ENCODE data around the gene FOXRED2. TPM values are rescaled to one million over a fixed set of nuclear protein-coding genes. Genes with fewer than 3 reads are reported as not detected.

The FOXRED2 gene
- total RNA-seq, 8 experiments from 2014 or later: 2.5 to 20.7 (median 11.1) TPM

DNA sequence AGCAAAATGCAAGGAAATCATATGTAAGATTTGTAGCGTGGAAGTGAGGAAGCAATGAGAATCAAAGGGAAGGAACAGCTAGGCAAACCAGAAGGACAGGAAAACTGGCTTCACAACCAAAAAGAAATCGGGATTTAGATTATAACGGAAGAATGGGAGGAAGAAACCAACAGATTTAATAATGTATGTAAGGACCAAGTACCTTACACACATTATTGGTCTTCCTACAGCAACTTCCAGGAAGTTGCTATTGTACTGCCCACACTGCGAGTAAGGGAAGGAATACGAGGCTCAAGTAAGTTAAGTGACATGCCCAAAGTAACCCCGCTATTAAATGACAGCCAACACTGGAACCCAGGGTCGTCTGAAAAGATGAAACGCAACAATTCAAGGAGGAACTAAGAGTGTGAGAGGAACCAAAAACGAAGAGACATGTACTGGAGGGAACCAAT is 25.9 kb downstream of the FOXRED2 start:
- peak in 1 of 8 experiments; percentile 2 for ATAC-seq (replicated peaks in 6 of 8)
- peaks cover 13 to 14% of the 10 kb centered on the region in 2 donors for H3K4me1 ChIP-seq (replicated peaks in 1 of 2)
- in situ Hi-C loops (cut with MboI; ENCODE audit: low pct_unique_long_range_greater_than_20kb in 2 of 9, low sequenced_read_pairs in 9 of 9, unreplicated experiment in 9 of 9): no loop called here
- peak overlapping the region; percentile 98 to 100 for H3K27ac ChIP-seq
- peak overlapping the region; percentile 65 to 92 (median 86) for H3K4me3 ChIP-seq
- WGBS, 10 experiments: 0 to 27% (median 7%) methylated on average over 2 to 8 of the region's 9 CpGs

GRCh38 chr22:36478966-36479365 is 27.9 kb downstream of the FOXRED2 start:
- Histone ChIP-seq H3K27ac (no peak overlapping the region), H3K4me1 (replicated peaks in 1 of 2) (peaks cover 13 to 14% of the 10 kb centered on the region in 2 donors), H3K4me3 (no peak overlapping the region)
- ATAC-seq (replicated peaks in 6 of 8): no peak
- in situ Hi-C loops (cut with MboI; ENCODE audit: low pct_unique_long_range_greater_than_20kb in 2 of 9, low sequenced_read_pairs in 9 of 9, unreplicated experiment in 9 of 9): loop anchor here in 3 of 9 experiments (5.0 to 10.0 kb wide), 2 partner anchors 174 to 177 kb away; no protein-coding TSS in a partner anchor
- 89 to 100% (median 100%) methylated on average over 1 to 3 of the region's 4 CpGs; no CpG with 5 or more reads in 3 of the 10 experiments for WGBS, 10 experiments

- in situ Hi-C loops (cut with MboI; ENCODE audit: low pct_unique_long_range_greater_than_20kb in 2 of 9, low sequenced_read_pairs in 9 of 9, unreplicated experiment in 9 of 9): loop anchor here in 3 of 9 experiments (5.0 to 10.0 kb wide), 2 partner anchors 171 to 173 kb away; no protein-coding TSS in a partner anchor
- Histone ChIP-seq H3K4me1 (replicated peaks in 1 of 2) (peaks cover 2 to 3% of the 10 kb centered on the region in 2 donors), H3K27ac (no peak overlapping the region), H3K4me3 (no peak overlapping the region)
- 87 to 100% (median 93%) methylated on average over 1 to 6 of the region's 6 CpGs; no CpG with 5 or more reads in 2 of the 10 experiments for WGBS, 10 experiments
- ATAC-seq (replicated peaks in 6 of 8): no peak
Observed at GRCh38 chr22:36475341-36475740, 31.5 kb downstream of the FOXRED2 start.

DNA sequence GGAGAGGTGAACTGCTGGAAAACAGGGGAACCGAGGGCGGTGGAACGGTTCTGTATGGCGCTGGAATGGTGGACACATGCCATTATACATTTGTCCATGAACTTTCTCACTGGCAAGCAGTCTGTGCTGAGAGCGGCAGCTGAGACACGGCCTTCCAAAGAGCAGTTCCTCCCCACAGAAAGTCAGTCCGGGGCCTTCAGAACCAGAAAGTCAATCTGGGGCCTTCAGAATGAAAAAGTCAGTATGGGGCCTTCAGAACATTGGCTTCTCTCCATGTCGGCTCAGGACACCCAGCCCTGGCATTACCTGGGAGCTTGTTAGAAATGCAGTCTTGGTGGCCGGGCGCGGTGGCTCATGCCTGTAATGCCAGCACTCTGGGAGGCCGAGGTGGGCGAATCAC is 34.2 kb downstream of the FOXRED2 start:
- ATAC-seq (replicated peaks in 6 of 8): no peak
- H3K27ac ChIP-seq: no peak overlapping the region
- H3K4me3 ChIP-seq: no peak overlapping the region
- WGBS, 10 experiments: 40 to 100% (median 82%) methylated on average over 1 to 9 of the region's 13 CpGs; no CpG with 5 or more reads in 2 of the 10 experiments
- in situ Hi-C loops (cut with MboI; ENCODE audit: low pct_unique_long_range_greater_than_20kb in 2 of 9, low sequenced_read_pairs in 9 of 9, unreplicated experiment in 9 of 9): loop anchor here in 4 of 9 experiments (10.0 to 25.0 kb wide), 2 partner anchors 160 to 168 kb away; no protein-coding TSS in a partner anchor
- peaks cover 0 to 2% of the 10 kb centered on the region in 2 donors for H3K4me1 ChIP-seq (replicated peaks in 1 of 2)

GRCh38 chr22:36471341-36471821 is 35.5 kb downstream of the FOXRED2 start:
- H3K4me3 ChIP-seq: no peak overlapping the region
- H3K27ac ChIP-seq: no peak overlapping the region
- no peak for ATAC-seq (replicated peaks in 6 of 8)
- WGBS, 10 experiments: 70 to 88% (median 80%) methylated on average over 1 to 10 of the region's 14 CpGs; no CpG with 5 or more reads in 3 of the 10 experiments
- peaks cover 0 to 2% of the 10 kb centered on the region in 2 donors for H3K4me1 ChIP-seq (replicated peaks in 1 of 2)
- in situ Hi-C loops (cut with MboI; ENCODE audit: low pct_unique_long_range_greater_than_20kb in 2 of 9, low sequenced_read_pairs in 9 of 9, unreplicated experiment in 9 of 9): loop anchor here in 4 of 9 experiments (10.0 to 25.0 kb wide), 2 partner anchors 159 to 167 kb away; no protein-coding TSS in a partner anchor

DNA sequence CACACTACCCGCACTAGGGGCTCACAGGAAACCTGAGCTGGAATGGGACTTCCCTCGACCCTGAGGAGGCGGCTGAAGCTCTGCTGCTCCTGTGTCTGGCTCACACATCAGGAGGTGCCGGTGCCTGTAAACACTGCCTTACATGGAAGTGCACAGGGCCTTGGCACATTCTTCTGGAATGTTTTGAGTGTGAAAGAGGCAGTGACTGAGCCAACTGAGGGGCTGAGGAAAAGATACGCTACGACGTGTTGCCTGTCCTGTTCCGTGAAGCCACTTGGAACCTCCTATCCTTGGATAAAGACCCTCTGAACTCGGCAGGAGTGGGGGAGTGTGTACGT is 35.9 kb downstream of the FOXRED2 start:
- Histone ChIP-seq H3K4me3 (no peak overlapping the region), H3K4me1 (replicated peaks in 1 of 2) (peaks cover 0 to 2% of the 10 kb centered on the region in 2 donors), H3K27ac (no peak overlapping the region)
- in situ Hi-C loops (cut with MboI; ENCODE audit: low pct_unique_long_range_greater_than_20kb in 2 of 9, low sequenced_read_pairs in 9 of 9, unreplicated experiment in 9 of 9): loop anchor here in 4 of 9 experiments (10.0 to 25.0 kb wide), 2 partner anchors 159 to 166 kb away; no protein-coding TSS in a partner anchor
- no peak for ATAC-seq (replicated peaks in 6 of 8)
- WGBS, 10 experiments: 69 to 100% (median 86%) methylated on average over 1 to 6 of the region's 10 CpGs; no CpG with 5 or more reads in 3 of the 10 experiments

DNA sequence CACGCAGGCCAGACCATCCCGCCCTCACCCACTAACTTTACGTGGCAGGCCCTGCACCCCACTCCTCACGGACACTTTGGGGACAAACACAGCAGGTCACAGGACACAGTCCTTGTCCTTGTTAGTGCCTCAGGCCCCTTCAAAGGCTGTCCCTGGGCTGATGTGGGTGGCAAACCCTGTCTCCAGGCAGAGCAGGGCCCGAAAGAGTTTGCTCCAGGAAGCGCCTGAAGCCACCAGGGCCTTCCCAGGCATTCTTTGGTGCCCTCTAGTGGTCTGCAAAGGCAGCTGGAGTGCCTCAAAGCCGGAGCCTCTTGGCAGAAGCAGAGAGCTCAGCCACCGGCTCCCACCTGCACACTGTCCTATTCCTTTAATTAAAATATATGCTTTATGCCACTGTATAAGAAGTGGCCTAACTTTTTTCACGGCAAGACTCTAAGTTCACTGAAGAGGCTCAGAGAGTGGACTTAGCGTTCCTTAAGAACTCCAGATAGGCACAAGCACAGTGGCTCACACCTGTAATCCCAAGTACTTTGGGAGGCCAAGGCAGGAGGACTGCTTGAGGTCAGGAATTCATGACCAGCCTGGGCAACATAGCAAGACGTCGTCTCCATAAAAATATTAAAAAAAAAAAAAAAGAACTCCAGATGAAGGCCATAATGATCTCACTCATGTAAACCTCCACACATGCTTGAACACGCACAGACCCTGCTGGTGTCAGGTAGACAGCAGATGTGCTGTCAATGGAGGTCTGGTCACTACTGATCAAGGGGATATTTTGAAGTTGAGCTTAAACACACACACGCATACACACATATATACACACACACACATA is 36.5 kb downstream of the FOXRED2 start:
- 21 to 100% (median 59%) methylated on average over 1 to 9 of the region's 14 CpGs; no CpG with 5 or more reads in 3 of the 10 experiments for WGBS, 10 experiments
- in situ Hi-C loops (cut with MboI; ENCODE audit: low pct_unique_long_range_greater_than_20kb in 2 of 9, low sequenced_read_pairs in 9 of 9, unreplicated experiment in 9 of 9): loop anchor here in 4 of 9 experiments (10.0 to 25.0 kb wide), 2 partner anchors 158 to 166 kb away; no protein-coding TSS in a partner anchor
- ATAC-seq (replicated peaks in 6 of 8): peak; percentile 64 to 96 (median 86)
- Histone ChIP-seq H3K27ac (no peak overlapping the region), H3K4me1 (replicated peaks in 1 of 2) (peaks cover 0 to 2% of the 10 kb centered on the region in 2 donors), H3K4me3 (no peak overlapping the region)

- H3K4me1 ChIP-seq (replicated peaks in 1 of 2): peaks cover 0 to 2% of the 10 kb centered on the region in 2 donors
- in situ Hi-C loops (cut with MboI; ENCODE audit: low pct_unique_long_range_greater_than_20kb in 2 of 9, low sequenced_read_pairs in 9 of 9, unreplicated experiment in 9 of 9): loop anchor here in 5 of 9 experiments (5.0 to 25.0 kb wide), 4 partner anchors 154 to 167 kb away; no protein-coding TSS in a partner anchor
- no peak overlapping the region for H3K4me3 ChIP-seq
- no peak overlapping the region for H3K27ac ChIP-seq
- WGBS, 10 experiments: 65 to 100% (median 84%) methylated on average over 1 to 7 of the region's 14 CpGs; no CpG with 5 or more reads in 1 of the 10 experiments
- no peak for ATAC-seq (replicated peaks in 6 of 8)
Observed at GRCh38 chr22:36469094-36469710, 37.6 kb downstream of the FOXRED2 start.

DNA sequence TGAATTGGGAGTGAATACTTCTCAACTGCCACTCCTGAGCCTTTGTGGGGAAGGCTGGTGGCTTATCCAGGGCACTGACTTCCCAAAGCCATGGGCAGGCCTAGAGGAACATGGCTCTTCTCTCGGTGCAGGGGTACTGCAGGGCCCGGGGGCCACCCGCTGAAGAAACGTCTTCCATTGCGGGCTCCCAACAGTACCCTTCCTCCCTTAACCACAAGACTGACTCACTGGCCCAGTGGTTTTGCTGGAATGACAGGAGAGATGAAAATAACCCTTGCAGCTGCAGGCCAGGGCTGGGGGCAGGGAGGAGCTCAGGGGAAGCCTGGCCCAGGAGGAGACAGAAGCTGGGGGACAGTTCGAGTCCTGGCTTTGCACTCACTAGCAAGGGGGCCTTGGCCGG is 38.9 kb downstream of the FOXRED2 start:
- Histone ChIP-seq H3K27ac (no peak overlapping the region), H3K4me3 (no peak overlapping the region), H3K4me1 (replicated peaks in 1 of 2) (peaks cover 0 to 2% of the 10 kb centered on the region in 2 donors)
- in situ Hi-C loops (cut with MboI; ENCODE audit: low pct_unique_long_range_greater_than_20kb in 2 of 9, low sequenced_read_pairs in 9 of 9, unreplicated experiment in 9 of 9): loop anchor here in 5 of 9 experiments (5.0 to 25.0 kb wide), 4 partner anchors 153 to 166 kb away; no protein-coding TSS in a partner anchor
- WGBS, 10 experiments: 100% methylated on average over 1 of the region's 7 CpGs; no CpG with 5 or more reads in 9 of the 10 experiments
- peak in 2 of 8 experiments; percentile 49 to 57 for ATAC-seq (replicated peaks in 6 of 8)

GRCh38 chr22:36467042-36467810 is 39.6 kb downstream of the FOXRED2 start:
- Histone ChIP-seq H3K27ac (no peak overlapping the region), H3K4me3 (no peak overlapping the region), H3K4me1 (replicated peaks in 1 of 2) (peaks cover 0 to 2% of the 10 kb centered on the region in 2 donors)
- ATAC-seq (replicated peaks in 6 of 8): peak in 1 of 8 experiments; percentile 13
- in situ Hi-C loops (cut with MboI; ENCODE audit: low pct_unique_long_range_greater_than_20kb in 2 of 9, low sequenced_read_pairs in 9 of 9, unreplicated experiment in 9 of 9): loop anchor here in 5 of 9 experiments (5.0 to 25.0 kb wide), 4 partner anchors 152 to 165 kb away; no protein-coding TSS in a partner anchor
- WGBS, 10 experiments: 48 to 100% (median 83%) methylated on average over 1 to 7 of the region's 14 CpGs; no CpG with 5 or more reads in 3 of the 10 experiments

GRCh38 chr22:36466258-36466657 is 40.6 kb downstream of the FOXRED2 start:
- Histone ChIP-seq H3K4me3 (no peak overlapping the region), H3K27ac (no peak overlapping the region), H3K4me1 (replicated peaks in 1 of 2) (peaks cover 0 to 2% of the 10 kb centered on the region in 2 donors)
- in situ Hi-C loops (cut with MboI; ENCODE audit: low pct_unique_long_range_greater_than_20kb in 2 of 9, low sequenced_read_pairs in 9 of 9, unreplicated experiment in 9 of 9): loop anchor here in 5 of 9 experiments (5.0 to 25.0 kb wide), 4 partner anchors 151 to 164 kb away; no protein-coding TSS in a partner anchor
- WGBS, 10 experiments: 83% methylated on average over 4 of the region's 7 CpGs; no CpG with 5 or more reads in 9 of the 10 experiments
- ATAC-seq (replicated peaks in 6 of 8): no peak
